Mesendoderm (in vitro differentiated cells): ENCODE measurements around the gene RAMP2. TPM values are rescaled to one million over a fixed set of nuclear protein-coding genes. Genes with fewer than 3 reads are reported as not detected.

Experiments used
- small RNA-seq: library from polyadenylated mRNA; stranded (forward); fragments of <200 nt; extraction: miRNeasy Mini kit (QIAGEN cat#:217004); gene quantifications from one replicate; pipeline ENCODE3, GENCODE V24; 2013; ENCODE audit not compliant: insufficient read depth

RAMP2 gene

Small RNA genes within 50 kb of the gene (small RNA-seq; reads per million reads assigned to genes)
- gene HMGN2P15: not detected
